GM12878 (cell line): ENCODE results near the gene EYA2. TPM values are rescaled to one million over a fixed set of nuclear protein-coding genes. Genes with fewer than 3 reads are reported as not detected.

Experiments used
- ATAC-seq: fragments of 200-7000 bp; cut with Tn5 transposase; 3 replicates; pipeline ENCODE4 v1.9.1; 2020; ENCODE audit warnings: mild to moderate bottlenecking, moderate library complexity
- BruUV-seq: library from RNA; stranded (reverse); fragments of 400-500 nt; replicated peaks from 2 replicates; lab custom pipeline; 2021; lab: Mats Ljungman, UMichigan
- CTCF ChIA-PET: fragments of 300-600 bp; sonication (Branson Sonifier 250); formaldehyde crosslinking; extraction: SDS; loops from one replicate; lab custom pipeline; 2021; ENCODE audit warnings: inconsistent platforms; lab: Yijun Ruan, JAX
- POLR2A ChIA-PET: fragments of 350-600 bp; formaldehyde crosslinking; extraction: SDS; loops from one replicate; lab custom pipeline; 2021; ENCODE audit warnings: inconsistent platforms; lab: Charles Lee
- RAD21 ChIA-PET: fragments of 300-600 bp; sonication (Branson Sonifier 250); formaldehyde crosslinking; loops from one replicate; lab custom pipeline; 2023; ENCODE audit warnings: antibody characterized with exemption; ENCODE audit not compliant: unreplicated experiment; lab: Charles Lee
- SMC1A ChIA-PET: fragments of 300-600 bp; sonication (Branson Sonifier 250); formaldehyde crosslinking; loops from one replicate; lab custom pipeline; 2023; ENCODE audit not compliant: unreplicated experiment, uncharacterized antibody; lab: Charles Lee
- DNase-seq: peaks from one replicate; pipeline ENCODE4 v3.0.0-alpha.2; 2011; ENCODE audit warnings: low read depth, low spot score
- FAIRE-seq: peaks from 3 replicates; lab custom pipeline; 2011; peaks lifted over from hg19 to GRCh38; lab: Jason Lieb, UNC
- H2AFZ ChIP-seq: 2 replicates; pipeline ENCODE4 v1.6.0; 2011; ENCODE audit warnings: low read depth, low read length, control low read depth; ENCODE audit not compliant: control insufficient read depth
- H3K27ac ChIP-seq: 2 replicates; pipeline ENCODE4 v1.5.1; 2011; ENCODE audit warnings: control low read depth; ENCODE audit not compliant: control insufficient read depth, insufficient read depth
- H3K27me3 ChIP-seq, 2 experiments: replicated peaks in 1 of 2; 2 replicates each; pipeline versions ENCODE4 v1.6.0 to v1.6.1; 2011; ENCODE audit warnings: low read length in 1 of 2; ENCODE audit not compliant: control insufficient read depth in 2 of 2, insufficient read depth in 2 of 2
- H3K36me3 ChIP-seq, 2 experiments: 2 replicates each; pipeline ENCODE4 v1.5.1; 2011; ENCODE audit warnings: low read length in 1 of 2; ENCODE audit not compliant: control insufficient read depth in 2 of 2, insufficient read depth in 2 of 2
- H3K4me1 ChIP-seq: 2 replicates; pipeline ENCODE4 v1.6.1; 2011; ENCODE audit warnings: mild to moderate bottlenecking, low read length, moderate library complexity, mixed read lengths; ENCODE audit not compliant: control insufficient read depth, insufficient read depth
- H3K4me2 ChIP-seq: 2 replicates; pipeline ENCODE4 v1.6.0; 2011; ENCODE audit warnings: control low read depth; ENCODE audit not compliant: control insufficient read depth, insufficient read depth
- H3K4me3 ChIP-seq: fragments of 200-600 bp; sonication (generic); 2 replicates; pipeline ENCODE4 v1.5.1; 2016
- H3K79me2 ChIP-seq: 2 replicates; pipeline ENCODE4 v1.6.0; 2011; ENCODE audit warnings: low read length; ENCODE audit not compliant: control insufficient read depth, insufficient read depth
- H3K9ac ChIP-seq: 2 replicates; pipeline ENCODE4 v1.8.0; 2011; ENCODE audit warnings: low read length, control low read depth, mixed read lengths; ENCODE audit not compliant: control insufficient read depth, insufficient read depth
- H3K9me3 ChIP-seq: replicated peaks from 3 replicates; pipeline ENCODE4 v1.5.1; 2011; ENCODE audit warnings: mild to moderate bottlenecking, low read length; ENCODE audit not compliant: control insufficient read depth, insufficient read depth
- H4K20me1 ChIP-seq: 2 replicates; pipeline ENCODE4 v1.6.0; 2011; ENCODE audit not compliant: control insufficient read depth, insufficient read depth
- BMI1 ChIP-seq: fragments of 450-650 bp; IDR thresholded peaks from 2 replicates; pipeline ENCODE4 v1.6.1; 2016; ENCODE audit warnings: mild to moderate bottlenecking, moderate library complexity, borderline replicate concordance
- CHD1 ChIP-seq: IDR thresholded peaks from 2 replicates; pipeline ENCODE4 v1.6.1; 2012; ENCODE audit warnings: low read depth, low read length, improper control_type of control experiment
- SUPT20H ChIP-seq: IDR thresholded peaks from 2 replicates; pipeline ENCODE4 v1.6.1; 2011; ENCODE audit warnings: low read depth, mild to moderate bottlenecking, low read length, moderate library complexity, borderline replicate concordance; ENCODE audit not compliant: control insufficient read depth
- ZBED1 ChIP-seq: IDR thresholded peaks from 2 replicates; pipeline ENCODE4 v1.6.1; 2016; ENCODE audit warnings: borderline replicate concordance
- WGBS: methylation state at CpG from one replicate; pipeline ENCODE4 v1.1.6; 2016; ENCODE audit warnings: low lambda C conversion rate; ENCODE audit not compliant: insufficient replicate concordance, insufficient coverage; ENCODE audit errors: missing lambda C conversion rate; 5-methylcytosine and 5-hydroxymethylcytosine counted together
- in situ Hi-C: fragments of 300-500 bp; cut with MboI; formaldehyde crosslinking; loops from 9 replicates; pipeline ENCODE4 v1.14.3; 2018; ENCODE audit warnings: mixed read lengths
- intact Hi-C: fragments of 100-400 bp; cut with micrococcal nuclease; formaldehyde crosslinking; loops from one replicate; pipeline ENCODE4 v1.14.2; 2022; ENCODE audit not compliant: unreplicated experiment
- polyA plus RNA-seq, 11 experiments: library from polyadenylated mRNA; depleted of rRNA in 4 of 11; unstranded in 6 of 11; stranded (reverse) in 5 of 11; fragments of >200 nt; fragmentation: Nextera tagmentation in 4 of 11; fragmentation: Illumina TruSeq in 1 of 11; extraction: Ambion mirVana in 4 of 11; extraction: Trizol in 1 of 11; gene quantifications; 1 replicate in 1 of 11; 2 replicates in 10 of 11; pipeline versions ENCODE4 v1.2.1 to v1.2.3, GENCODE V29; 2011 to 2016; ENCODE audit warnings: inconsistent platforms in 2 of 11, missing spikeins in 2 of 11, low read depth in 1 of 11
- total RNA-seq, 4 experiments: library from RNA; depleted of rRNA in 3 of 4; stranded (reverse); fragments of >200 nt in 3 of 4; fragmentation: Illumina TruSeq in 1 of 4; extraction: Trizol in 1 of 4; gene quantifications; 2 replicates each; pipeline versions ENCODE4 v1.2.1 to v1.2.3, GENCODE V29; 2013 to 2021
- TF ChIP-seq, protein P1 (sequence below): IDR thresholded peaks from 2 replicates; pipeline ENCODE4 v1.6.1; 2012; ENCODE audit warnings: improper control_type of control experiment, low read depth, low read length; ENCODE audit not compliant: insufficient replicate concordance
- TF ChIP-seq, protein P2 (sequence below): IDR thresholded peaks from 2 replicates; pipeline ENCODE4 v1.6.1; 2011; ENCODE audit warnings: mild to moderate bottlenecking, low read depth, low read length, moderate library complexity; ENCODE audit not compliant: insufficient replicate concordance

The EYA2 gene
- total and polyA plus RNA-seq, 10 of the 15 experiments (the other 5 are each of a cell fraction or from before 2014, with no cell fraction given) = 0.20 TPM; not detected in 9

DNA sequence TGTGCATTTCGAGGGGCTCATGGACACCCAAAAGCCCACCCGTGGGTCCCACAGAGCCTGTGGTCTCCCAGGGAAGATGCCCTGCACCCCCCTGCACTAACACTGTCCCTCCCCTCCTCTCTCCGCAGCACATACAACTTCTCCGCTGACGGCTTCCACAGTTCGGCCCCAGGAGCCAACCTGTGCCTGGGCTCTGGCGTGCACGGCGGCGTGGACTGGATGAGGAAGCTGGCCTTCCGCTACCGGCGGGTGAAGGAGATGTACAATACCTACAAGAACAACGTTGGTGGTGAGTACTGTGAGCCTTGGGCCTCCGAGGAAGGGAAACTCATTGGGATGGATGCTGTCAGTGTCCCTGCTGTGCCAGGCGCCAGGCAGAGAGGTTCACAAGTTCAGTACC, 277.9 kb downstream of the EYA2 start:
- Histone ChIP-seq H3K27ac (no peak overlapping the region), H3K4me2 (no peak overlapping the region), H3K9me3 (no peaks in the 10 kb centered on the region; the same call in 2 of the 3 replicates), H2AFZ (no peak overlapping the region), H3K4me1 (no peaks in the 10 kb centered on the region), H3K27me3 (peaks cover 0 to 2% of the 10 kb centered on the region in 2 experiments; a peak in 2 of 4 replicates), H3K36me3 (no peaks in the 10 kb centered on the region), H3K9ac (no peak overlapping the region), H3K4me3 (no peak overlapping the region), H4K20me1 (no peaks in the 10 kb centered on the region; the same call in 1 of the 2 replicates), H3K79me2 (no peaks in the 10 kb centered on the region)
- FAIRE-seq (no peak), ATAC-seq (no peak), DNase-seq (no peak)
- intact Hi-C loops (no loop called here), in situ Hi-C loops (no loop called here)
- WGBS = 74% methylated on average over 16 of the region's 16 CpGs
- ChIA-PET SMC1A (no interaction called here), CTCF (interaction anchor here (0.7 kb wide), 1 partner anchor 92 kb away, joined by 3 read pairs; no protein-coding TSS in a partner anchor), RAD21 (no interaction called here), POLR2A (no interaction called here)
- no TSS peak for BruUV-seq
- no peak for TF ChIP-seq ZBED1
- TF ChIP-seq SUPT20H = no peak
- TF ChIP-seq CHD1 = no peak
- TF ChIP-seq, protein P1, sequence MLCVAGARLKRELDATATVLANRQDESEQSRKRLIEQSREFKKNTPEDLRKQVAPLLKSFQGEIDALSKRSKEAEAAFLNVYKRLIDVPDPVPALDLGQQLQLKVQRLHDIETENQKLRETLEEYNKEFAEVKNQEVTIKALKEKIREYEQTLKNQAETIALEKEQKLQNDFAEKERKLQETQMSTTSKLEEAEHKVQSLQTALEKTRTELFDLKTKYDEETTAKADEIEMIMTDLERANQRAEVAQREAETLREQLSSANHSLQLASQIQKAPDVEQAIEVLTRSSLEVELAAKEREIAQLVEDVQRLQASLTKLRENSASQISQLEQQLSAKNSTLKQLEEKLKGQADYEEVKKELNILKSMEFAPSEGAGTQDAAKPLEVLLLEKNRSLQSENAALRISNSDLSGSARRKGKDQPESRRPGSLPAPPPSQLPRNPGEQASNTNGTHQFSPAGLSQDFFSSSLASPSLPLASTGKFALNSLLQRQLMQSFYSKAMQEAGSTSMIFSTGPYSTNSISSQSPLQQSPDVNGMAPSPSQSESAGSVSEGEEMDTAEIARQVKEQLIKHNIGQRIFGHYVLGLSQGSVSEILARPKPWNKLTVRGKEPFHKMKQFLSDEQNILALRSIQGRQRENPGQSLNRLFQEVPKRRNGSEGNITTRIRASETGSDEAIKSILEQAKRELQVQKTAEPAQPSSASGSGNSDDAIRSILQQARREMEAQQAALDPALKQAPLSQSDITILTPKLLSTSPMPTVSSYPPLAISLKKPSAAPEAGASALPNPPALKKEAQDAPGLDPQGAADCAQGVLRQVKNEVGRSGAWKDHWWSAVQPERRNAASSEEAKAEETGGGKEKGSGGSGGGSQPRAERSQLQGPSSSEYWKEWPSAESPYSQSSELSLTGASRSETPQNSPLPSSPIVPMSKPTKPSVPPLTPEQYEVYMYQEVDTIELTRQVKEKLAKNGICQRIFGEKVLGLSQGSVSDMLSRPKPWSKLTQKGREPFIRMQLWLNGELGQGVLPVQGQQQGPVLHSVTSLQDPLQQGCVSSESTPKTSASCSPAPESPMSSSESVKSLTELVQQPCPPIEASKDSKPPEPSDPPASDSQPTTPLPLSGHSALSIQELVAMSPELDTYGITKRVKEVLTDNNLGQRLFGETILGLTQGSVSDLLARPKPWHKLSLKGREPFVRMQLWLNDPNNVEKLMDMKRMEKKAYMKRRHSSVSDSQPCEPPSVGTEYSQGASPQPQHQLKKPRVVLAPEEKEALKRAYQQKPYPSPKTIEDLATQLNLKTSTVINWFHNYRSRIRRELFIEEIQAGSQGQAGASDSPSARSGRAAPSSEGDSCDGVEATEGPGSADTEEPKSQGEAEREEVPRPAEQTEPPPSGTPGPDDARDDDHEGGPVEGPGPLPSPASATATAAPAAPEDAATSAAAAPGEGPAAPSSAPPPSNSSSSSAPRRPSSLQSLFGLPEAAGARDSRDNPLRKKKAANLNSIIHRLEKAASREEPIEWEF = no peak
- no peak for TF ChIP-seq BMI1
- TF ChIP-seq, protein P2, sequence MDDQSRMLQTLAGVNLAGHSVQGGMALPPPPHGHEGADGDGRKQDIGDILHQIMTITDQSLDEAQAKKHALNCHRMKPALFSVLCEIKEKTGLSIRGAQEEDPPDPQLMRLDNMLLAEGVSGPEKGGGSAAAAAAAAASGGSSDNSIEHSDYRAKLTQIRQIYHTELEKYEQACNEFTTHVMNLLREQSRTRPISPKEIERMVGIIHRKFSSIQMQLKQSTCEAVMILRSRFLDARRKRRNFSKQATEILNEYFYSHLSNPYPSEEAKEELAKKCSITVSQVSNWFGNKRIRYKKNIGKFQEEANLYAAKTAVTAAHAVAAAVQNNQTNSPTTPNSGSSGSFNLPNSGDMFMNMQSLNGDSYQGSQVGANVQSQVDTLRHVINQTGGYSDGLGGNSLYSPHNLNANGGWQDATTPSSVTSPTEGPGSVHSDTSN = no peak
